GM21619 (cell line): ENCODE measurements around the gene PRSS23.
"Not testable (repeated sequence)": the region's sequence is repeated elsewhere in the genome, so short reads cannot be mapped to it uniquely, and the experiment has no call there.

Experiments used
- ATAC-seq: cut with Tn5 transposase; IDR thresholded peaks from one replicate; pipeline ENCODE4 v1.9.1; 2021; ENCODE audit not compliant: unreplicated experiment

The PRSS23 gene

DNA sequence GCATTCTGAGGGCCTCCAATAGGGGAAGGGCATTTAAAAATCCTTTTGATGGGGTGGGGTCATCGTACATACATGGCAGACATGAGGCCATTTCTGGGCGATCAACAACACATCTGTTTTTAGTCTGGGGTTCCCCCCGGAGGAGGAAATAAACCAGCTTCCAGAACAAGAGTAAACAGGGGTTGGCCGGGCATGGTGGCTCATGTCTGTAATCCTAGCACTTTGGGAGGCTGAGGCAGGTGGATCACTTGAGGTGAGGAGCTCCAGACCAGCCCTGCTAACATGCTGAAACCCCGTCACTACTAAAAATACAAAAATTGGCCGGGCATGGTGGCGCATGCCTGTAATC lies 12.0 kb downstream of the PRSS23 start:
- ATAC-seq = no peak

DNA sequence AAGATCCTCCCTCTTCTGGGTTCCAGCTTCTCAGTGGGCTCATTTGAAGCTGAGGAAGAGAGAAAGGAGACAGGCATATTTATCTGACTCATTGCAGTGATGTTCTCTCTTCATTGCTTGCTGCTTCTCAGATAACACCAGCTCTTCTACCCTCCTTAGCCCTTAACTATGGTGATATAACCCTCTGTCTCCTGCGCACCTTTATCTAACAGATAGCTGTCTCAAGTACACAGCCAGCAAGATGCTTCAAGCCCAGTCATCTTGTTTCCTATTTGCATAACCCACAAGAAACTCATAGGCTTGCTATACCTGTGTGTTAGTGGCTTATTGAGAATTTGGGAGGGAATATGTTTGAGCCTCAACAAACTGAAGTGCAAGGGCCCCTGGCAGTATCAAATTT lies 12.6 kb downstream of the PRSS23 start:
- ATAC-seq = no peak

DNA sequence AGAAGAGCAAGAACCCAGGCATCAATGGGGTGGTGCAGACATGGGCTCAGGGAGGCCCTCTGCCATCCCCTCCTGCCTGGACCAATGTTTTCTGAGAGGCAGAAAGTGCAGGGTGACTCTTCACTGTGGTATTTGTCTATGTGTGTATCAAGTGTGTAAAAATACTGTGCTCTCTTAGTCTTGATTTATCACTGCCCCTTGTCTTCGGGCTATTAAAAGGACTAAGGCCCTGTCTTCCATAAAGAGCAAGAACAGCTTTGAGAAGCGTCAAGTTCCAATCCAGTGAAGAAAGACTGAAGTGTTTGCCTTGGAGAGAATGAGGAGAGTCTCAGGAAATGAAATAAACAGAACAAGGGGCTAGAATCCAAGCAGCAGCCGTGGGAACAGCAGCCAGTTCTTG lies 14.4 kb downstream of the PRSS23 start:
- ATAC-seq = no peak

DNA sequence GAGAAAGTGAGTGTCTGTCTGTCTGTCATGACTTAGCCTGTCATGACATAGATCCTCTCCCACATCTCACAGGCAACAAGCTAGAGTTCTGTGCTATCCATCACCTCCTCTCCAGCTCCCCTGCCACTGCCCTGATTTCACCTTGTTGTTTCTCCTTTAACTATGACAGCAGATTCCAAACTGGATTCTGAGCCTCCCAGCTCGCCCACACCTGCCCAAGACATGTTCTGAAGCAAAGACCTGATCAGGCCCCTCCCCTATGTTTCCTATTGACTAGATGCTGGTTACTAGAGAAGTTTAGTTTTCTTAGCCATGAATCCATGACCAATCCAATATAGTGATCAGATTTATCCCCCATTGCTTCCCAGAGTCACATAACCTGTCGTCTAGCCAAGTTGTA lies 15.4 kb downstream of the PRSS23 start:
- ATAC-seq = no peak

DNA sequence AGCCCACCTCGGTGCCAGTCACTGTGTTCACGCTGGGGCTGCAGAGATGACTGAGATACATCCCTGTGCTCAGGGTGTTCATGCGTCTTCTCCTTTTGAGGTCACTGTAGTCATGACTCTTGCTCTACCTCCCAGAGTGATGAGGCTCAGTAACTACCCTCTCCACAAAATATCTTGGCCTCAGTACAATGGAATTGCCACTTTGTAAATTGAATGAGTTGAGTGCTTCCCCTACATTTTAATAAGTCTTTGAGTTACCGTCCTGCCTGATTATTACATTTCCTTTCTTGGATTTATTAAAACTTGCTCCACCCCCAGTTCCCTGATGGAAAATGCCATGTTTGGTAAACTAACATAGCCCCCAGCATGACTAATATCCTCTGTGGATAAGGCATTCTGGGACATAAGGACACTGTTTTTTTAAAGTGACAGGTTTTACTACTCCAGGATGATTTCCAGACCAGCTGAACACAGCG lies 15.9 kb downstream of the PRSS23 start:
- no peak for ATAC-seq

DNA sequence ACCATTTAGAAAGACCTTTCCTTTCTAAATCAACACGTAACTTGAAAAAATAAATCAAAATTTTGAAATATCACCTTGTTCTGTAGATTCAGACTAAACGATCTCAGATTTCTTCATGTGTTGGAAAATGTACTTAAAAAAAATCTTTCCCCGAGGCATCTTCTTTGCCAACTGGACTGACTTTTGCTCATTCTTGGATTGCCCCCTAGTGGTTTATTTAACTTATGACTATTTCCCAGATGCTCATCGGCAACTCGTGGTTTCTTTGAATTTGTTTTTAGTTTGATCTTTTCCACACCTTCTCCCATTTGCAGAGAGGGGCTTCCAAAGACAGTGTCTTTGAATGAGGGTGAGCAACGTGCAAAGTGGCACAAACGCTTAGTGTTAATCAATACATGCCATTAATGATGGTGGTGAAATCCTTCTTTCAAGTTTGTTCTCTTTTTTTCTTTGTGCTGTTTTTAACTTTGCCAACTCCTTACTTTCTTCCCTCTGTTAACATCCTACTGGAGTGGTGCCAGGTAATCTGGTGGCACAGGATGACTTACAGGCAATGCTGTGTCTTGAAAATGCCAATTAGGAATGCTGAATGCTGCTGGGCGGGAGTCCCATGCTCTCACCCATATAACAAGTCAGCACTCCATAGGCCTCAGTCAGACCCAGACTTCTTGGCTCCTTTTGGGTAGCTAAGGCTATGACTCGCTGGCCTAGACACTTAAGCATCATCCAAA lies 18.3 kb downstream of the PRSS23 start:
- peak; percentile 69 for ATAC-seq

DNA sequence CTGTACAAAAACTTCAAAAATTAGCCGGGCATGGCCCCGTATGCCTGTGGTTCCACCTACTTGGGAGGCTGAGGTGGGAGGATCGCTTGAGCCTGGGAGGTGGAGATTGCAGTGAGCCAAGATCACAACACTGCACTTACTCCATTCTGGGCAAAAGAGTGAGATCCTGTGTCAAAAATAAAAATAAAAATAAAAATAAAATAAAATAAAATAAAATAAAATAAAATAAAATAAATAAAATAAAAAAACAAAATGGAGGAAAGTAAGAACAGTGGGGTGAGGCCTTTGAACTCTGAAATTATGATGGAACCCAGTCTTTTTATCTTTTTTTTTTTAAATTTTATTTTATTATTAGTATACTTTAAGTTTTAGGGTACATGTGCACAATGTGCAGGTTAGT lies 23.8 kb downstream of the PRSS23 start:
- ATAC-seq = not testable (repeated sequence)

DNA sequence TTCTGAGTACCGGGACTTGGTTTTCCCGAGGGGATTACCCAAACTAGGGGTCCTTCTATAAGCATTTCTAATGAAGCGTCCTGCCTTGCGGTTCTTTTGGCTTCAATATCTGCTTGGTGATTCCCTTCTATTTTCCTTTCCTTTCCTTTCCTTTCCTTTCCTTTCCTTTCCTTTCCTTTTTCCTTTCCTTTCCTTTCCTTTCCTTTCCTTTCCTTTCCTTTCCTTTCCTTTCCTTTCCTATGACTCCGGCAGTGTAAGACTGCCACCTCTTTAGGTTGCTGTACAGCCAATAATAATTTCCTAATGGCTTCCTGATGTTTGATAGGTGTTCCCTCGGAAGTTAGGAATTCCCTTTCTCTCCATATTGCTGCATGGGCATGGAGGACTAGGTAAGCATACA lies 34.0 kb downstream of the PRSS23 start:
- ATAC-seq = not testable (repeated sequence)

DNA sequence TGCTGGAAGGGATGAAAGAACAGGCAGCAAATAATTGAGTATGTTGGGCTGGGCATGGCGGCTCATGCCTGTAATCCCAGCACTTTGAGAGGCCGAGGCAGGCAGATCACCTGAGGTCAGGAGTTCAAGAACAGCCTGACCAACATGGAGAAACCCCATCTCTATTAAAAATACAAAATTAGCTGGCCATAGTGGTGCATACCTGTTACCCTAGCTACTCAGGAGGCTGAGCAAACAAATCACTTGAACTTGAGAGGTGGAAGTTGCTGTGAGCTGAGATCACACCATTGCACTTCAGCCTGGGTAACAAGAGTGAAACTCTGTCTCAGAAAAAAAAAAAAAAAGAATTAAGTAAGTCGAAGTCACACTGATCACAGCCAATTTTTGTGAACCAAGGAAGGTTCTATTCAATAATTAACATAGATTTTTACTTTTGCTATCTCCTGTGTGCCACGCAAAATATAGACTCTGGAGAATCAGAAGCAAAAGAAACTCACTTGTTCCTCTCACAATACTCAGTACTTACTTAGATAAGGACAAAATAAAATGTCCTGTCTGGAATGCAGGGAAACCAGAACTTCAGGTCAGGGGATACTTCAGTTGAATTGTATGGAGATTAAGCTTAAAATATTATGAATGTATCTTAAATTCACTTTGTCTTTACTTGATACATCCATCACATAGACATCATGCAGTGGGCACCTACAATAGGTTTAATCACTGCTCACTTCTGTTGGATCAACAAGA lies 44.6 kb downstream of the PRSS23 start:
- not testable (repeated sequence) for ATAC-seq

DNA sequence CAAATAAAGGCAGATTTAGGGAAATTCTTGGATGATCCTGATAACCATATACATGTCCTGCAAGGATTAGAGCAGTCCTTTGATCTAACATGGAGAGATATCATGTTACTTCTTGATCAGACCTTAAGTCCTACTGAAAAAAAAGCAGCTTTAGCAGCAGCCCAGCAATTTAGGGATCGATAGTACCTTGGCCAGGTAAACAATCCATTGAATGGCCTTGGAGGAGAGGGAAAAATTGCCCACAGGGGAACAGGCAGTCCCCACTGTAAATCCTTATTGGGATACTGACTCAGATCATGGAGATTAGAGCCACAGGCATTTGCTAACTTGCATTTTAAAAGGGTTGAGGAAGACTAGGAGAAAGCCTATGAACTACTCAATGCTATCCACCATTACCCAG lies 47.8 kb downstream of the PRSS23 start:
- no peak for ATAC-seq

DNA sequence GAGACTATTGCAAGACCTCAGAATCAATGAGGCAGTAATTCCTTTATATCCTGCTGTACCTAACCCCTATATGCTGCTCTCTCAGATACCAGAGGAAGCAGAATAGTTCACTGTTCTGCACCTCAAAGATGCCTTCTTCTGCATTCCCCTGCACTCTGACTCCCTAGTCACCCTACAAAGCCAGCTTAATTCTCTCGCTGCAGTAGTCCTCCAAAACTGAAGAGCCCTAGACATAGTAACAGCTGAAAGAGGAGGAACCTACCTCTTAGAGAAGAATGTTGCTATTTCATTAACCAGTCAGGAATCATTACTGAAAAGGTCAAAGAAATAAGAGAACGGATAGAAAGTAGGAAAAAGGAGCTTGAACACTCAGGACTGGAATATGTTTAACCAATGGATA lies 49.3 kb downstream of the PRSS23 start:
- no peak for ATAC-seq
